HUES48 (cell line): Measurements from ENCODE around the gene GLCCI1.

Experiments used
- H3K27ac ChIP-seq: one replicate; pipeline ENCODE4 v1.7.0; 2013; ENCODE audit warnings: low read depth, low read length, inconsistent platforms
- H3K27me3 ChIP-seq: 2 replicates; pipeline ENCODE4 v1.6.1; 2013; ENCODE audit warnings: mild to moderate bottlenecking, low read length; ENCODE audit not compliant: control insufficient read depth, insufficient read depth
- H3K36me3 ChIP-seq: 2 replicates; pipeline ENCODE4 v1.6.1; 2013; ENCODE audit warnings: low read length; ENCODE audit not compliant: control insufficient read depth, insufficient read depth
- H3K4me1 ChIP-seq: 2 replicates; pipeline ENCODE4 v1.6.1; 2013; ENCODE audit warnings: mild to moderate bottlenecking, low read length; ENCODE audit not compliant: control insufficient read depth, insufficient read depth
- H3K4me3 ChIP-seq: 2 replicates; pipeline ENCODE4 v1.5.1; 2013; ENCODE audit warnings: mild to moderate bottlenecking, low read depth, low read length
- H3K9ac ChIP-seq: 2 replicates; pipeline ENCODE4 v1.6.1; 2013; ENCODE audit warnings: mild to moderate bottlenecking, low read depth, low read length, moderate library complexity
- H3K9me3 ChIP-seq: 2 replicates; pipeline ENCODE4 v1.6.1; 2013; ENCODE audit warnings: low read length; ENCODE audit not compliant: control insufficient read depth, insufficient read depth

The GLCCI1 gene

DNA sequence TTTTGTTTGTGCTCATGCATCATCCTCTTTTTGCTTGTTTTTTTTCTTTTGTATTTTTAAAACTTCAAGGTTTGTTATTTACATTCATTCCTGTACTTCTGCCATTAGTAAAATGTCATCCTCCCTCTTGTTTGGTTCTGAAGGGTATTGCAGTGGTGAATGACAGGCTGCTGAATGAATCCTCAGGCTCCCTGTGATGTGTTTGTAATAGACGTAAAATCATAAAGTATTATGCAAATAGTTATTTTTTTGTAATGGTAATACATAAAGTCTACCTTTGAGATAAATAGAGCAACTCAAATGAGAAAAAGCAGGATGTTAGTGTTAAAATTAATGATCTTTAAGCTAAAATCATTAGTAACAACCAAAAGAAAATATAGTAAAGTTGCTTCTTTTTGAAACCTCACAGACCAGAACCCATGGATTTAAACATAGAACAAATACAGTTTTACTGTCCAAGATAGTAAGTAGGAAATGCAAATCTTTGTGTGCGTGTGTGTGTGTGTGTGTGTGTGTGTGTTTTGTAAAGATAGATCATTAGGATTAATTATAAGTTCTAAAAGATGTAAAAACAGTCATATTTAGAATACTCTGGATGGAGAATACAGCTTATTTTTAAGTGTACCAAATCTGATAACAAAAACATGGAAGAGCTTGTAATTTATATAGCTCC, 4.5 kb downstream of the GLCCI1 start:
- H3K27me3 ChIP-seq: no peaks in the 10 kb centered on the region
- no peaks in the 10 kb centered on the region for H3K36me3 ChIP-seq
- no peaks in the 10 kb centered on the region for H3K9me3 ChIP-seq
- H3K4me3 ChIP-seq: no peak overlapping the region
- peaks cover 48% of the 10 kb centered on the region for H3K4me1 ChIP-seq
- no peak overlapping the region for H3K27ac ChIP-seq
- no peak overlapping the region for H3K9ac ChIP-seq

- Histone ChIP-seq H3K36me3 (no peaks in the 10 kb centered on the region), H3K9ac (no peak overlapping the region), H3K27ac (no peak overlapping the region), H3K27me3 (no peaks in the 10 kb centered on the region), H3K4me1 (peaks cover 33% of the 10 kb centered on the region), H3K9me3 (no peaks in the 10 kb centered on the region), H3K4me3 (no peak overlapping the region)
Measured at GRCh38 chr7:7976677-7977076, 8.1 kb downstream of the GLCCI1 start.

DNA sequence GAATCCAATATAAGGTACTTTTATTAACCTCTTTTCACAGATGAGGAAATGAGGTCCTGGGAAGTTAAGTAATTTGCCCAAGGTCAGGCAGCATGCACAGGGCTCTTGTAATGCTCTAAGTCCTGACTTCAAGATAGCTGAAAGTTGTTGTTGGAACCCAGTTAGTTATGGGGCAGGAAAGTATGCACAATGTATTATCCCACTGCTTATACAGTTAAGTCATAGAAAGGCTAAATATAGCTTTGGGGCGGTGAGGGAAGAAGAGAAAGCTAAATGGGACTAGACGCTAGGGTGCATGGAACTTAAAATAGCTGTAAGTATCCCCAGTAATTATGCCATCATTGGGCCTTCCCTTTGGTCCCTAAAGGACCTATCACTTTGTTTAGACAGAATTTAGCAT, 9.2 kb downstream of the GLCCI1 start:
- Histone ChIP-seq H3K27me3 (no peaks in the 10 kb centered on the region), H3K4me3 (no peak overlapping the region), H3K9me3 (no peaks in the 10 kb centered on the region), H3K36me3 (no peaks in the 10 kb centered on the region), H3K9ac (no peak overlapping the region), H3K27ac (no peak overlapping the region), H3K4me1 (peaks cover 22% of the 10 kb centered on the region)

- H3K4me1 ChIP-seq: 0 out of 2 replicates have a peak, but pooled peaks cover 15% of the 10 kb centered on the region
- H3K36me3 ChIP-seq: no peaks in the 10 kb centered on the region
- H3K9ac ChIP-seq: no peak overlapping the region
- no peaks in the 10 kb centered on the region for H3K9me3 ChIP-seq
- H3K27me3 ChIP-seq: no peaks in the 10 kb centered on the region
- H3K4me3 ChIP-seq: no peak overlapping the region
- H3K27ac ChIP-seq: no peak overlapping the region
Measured at GRCh38 chr7:7978860-7979259, 10.3 kb downstream of the GLCCI1 start.

- Histone ChIP-seq H3K36me3 (no peaks in the 10 kb centered on the region), H3K27ac (no peak overlapping the region), H3K27me3 (no peaks in the 10 kb centered on the region), H3K9me3 (no peaks in the 10 kb centered on the region), H3K4me1 (peaks cover 15% of the 10 kb centered on the region; the same call in 1 of the 2 replicates), H3K9ac (no peak overlapping the region), H3K4me3 (no peak overlapping the region)
Measured at GRCh38 chr7:7979558-7979957, 11.0 kb downstream of the GLCCI1 start.

DNA sequence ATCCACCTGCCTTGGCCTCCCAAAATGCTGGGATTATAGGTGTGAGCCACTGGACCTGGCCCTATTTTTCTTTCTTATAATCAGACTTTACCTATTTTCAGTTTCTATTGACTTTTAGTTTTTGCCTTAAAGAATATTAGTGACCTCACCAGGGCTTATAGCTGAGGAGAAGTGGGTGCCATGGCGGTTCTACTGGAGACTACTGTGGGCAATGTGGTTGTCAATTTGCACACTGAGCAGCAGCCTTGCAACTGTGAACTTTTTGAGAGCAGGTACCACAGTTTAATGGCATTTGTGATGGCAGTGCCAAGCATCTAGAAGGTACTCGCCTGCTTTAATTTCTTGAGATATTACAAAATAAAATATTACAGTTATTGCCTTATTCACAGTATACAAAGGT, 11.5 kb downstream of the GLCCI1 start:
- Histone ChIP-seq H3K9ac (no peak overlapping the region), H3K27me3 (no peaks in the 10 kb centered on the region), H3K9me3 (no peaks in the 10 kb centered on the region), H3K4me3 (no peak overlapping the region), H3K4me1 (peaks cover 18% of the 10 kb centered on the region; the same call in 1 of the 2 replicates), H3K27ac (no peak overlapping the region), H3K36me3 (no peaks in the 10 kb centered on the region)

- Histone ChIP-seq H3K4me1 (peaks cover 8% of the 10 kb centered on the region; the same call in 1 of the 2 replicates), H3K9ac (no peak overlapping the region), H3K27ac (no peak overlapping the region), H3K9me3 (no peaks in the 10 kb centered on the region), H3K27me3 (no peaks in the 10 kb centered on the region), H3K4me3 (no peak overlapping the region), H3K36me3 (no peaks in the 10 kb centered on the region)
Measured at GRCh38 chr7:7982904-7983303, 14.3 kb downstream of the GLCCI1 start.

DNA sequence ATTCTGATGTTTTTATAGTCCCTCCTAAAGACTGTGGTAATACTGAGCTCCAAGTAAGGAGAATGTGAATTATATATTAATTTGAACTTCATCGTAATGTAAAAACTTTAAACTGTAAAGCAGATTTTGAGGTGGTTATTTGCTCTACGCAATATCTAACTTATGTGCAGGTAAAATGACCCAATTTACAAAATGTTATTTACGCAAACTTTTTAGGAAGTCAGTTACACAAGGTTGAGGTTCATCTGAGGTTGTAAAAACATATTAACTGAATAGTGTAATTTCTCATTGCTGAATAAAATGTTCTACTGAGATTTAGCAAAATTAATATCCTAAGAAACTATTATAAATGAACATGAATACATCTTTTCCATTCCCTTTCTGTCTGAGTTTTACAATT, 15.8 kb downstream of the GLCCI1 start:
- Histone ChIP-seq H3K27me3 (no peaks in the 10 kb centered on the region), H3K9ac (no peak overlapping the region), H3K36me3 (no peaks in the 10 kb centered on the region), H3K27ac (no peak overlapping the region), H3K4me1 (peaks cover 8% of the 10 kb centered on the region; the same call in 1 of the 2 replicates), H3K9me3 (no peaks in the 10 kb centered on the region), H3K4me3 (no peak overlapping the region)

DNA sequence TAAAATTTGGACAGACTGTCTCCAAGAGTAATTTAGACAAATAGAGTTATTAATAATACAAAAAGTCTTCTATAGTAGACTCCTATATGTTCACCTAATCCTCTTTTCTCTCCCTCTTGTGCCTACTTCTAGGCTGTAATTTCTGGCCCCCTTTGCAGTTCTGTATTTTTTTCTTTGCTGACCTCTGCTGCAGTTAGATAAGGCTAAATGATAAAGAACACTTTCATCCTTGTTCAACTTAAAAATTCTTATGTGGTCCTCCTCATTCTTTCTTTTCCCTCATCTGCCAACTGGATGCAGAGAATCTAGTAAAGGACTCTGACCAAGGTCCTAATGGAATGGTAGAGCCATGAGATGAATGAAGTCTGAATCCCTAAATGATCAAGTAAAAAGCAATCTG, 20.1 kb downstream of the GLCCI1 start:
- H3K27me3 ChIP-seq: no peaks in the 10 kb centered on the region
- peaks cover 12% of the 10 kb centered on the region for H3K9me3 ChIP-seq
- no peaks in the 10 kb centered on the region for H3K36me3 ChIP-seq
- H3K27ac ChIP-seq: no peak overlapping the region
- H3K4me1 ChIP-seq: peaks cover 8% of the 10 kb centered on the region; the same call in 1 of the 2 replicates
- no peak overlapping the region for H3K9ac ChIP-seq
- no peak overlapping the region for H3K4me3 ChIP-seq

- no peaks in the 10 kb centered on the region for H3K27me3 ChIP-seq
- peaks cover 12% of the 10 kb centered on the region for H3K9me3 ChIP-seq
- no peak overlapping the region for H3K27ac ChIP-seq
- H3K36me3 ChIP-seq: no peaks in the 10 kb centered on the region
- H3K9ac ChIP-seq: no peak overlapping the region
- H3K4me3 ChIP-seq: no peak overlapping the region
- H3K4me1 ChIP-seq: peaks cover 8% of the 10 kb centered on the region; the same call in 1 of the 2 replicates
Measured at GRCh38 chr7:7989133-7989532, 20.5 kb downstream of the GLCCI1 start.

DNA sequence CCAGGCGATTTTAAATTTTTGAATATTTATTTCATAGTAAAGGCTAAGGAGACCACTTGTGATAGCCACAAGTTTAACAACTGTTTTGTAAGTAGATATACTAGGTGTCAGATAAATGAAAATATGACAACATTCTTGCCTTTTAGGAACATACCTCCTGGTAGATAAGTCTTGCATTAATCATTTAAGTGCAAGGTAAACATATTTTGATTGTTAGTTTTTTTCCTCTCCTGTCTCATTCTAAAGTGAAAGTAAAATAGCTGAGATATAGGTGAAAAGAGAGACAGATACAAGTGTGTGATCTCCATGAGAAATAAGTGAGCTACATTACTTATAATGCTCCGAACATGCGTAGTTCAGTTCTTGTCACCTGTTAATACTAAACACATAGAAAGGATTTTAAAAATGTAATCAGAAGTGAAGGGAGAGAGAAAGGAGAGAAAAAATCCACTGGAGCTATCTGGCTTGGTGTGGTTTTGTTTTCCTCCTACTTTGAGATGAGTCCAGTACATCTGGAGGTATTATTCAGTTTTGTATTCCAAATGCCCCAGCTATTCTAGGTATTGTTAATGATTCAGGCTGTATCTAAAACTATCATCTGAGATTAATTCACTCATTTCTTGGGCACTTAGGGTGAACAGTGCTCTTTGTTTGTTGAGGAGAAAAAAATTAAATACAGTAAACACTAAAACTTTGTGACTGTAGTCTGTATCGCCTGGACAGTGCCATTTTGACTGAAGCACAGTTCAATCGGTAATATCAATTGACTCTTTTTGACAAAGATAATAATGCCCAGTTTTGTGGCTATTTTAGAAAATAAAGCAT, 21.2 kb downstream of the GLCCI1 start:
- H3K4me1 ChIP-seq: peaks cover 1% of the 10 kb centered on the region; the same call in 1 of the 2 replicates
- H3K9me3 ChIP-seq: peaks cover 12% of the 10 kb centered on the region
- no peak overlapping the region for H3K4me3 ChIP-seq
- no peak overlapping the region for H3K27ac ChIP-seq
- no peak overlapping the region for H3K9ac ChIP-seq
- H3K36me3 ChIP-seq: no peaks in the 10 kb centered on the region
- H3K27me3 ChIP-seq: no peaks in the 10 kb centered on the region
